ENCODE measurements around the gene ASTN2. TPM values are rescaled to one million over a fixed set of nuclear protein-coding genes. Genes with fewer than 3 reads are reported as not detected.

ASTN2 gene
- total and polyA plus RNA-seq, 2 donors (not counting 3 experiments of a cell fraction or from before 2014, with no cell fraction given): 1.0 to 1.9 TPM

GRCh38 chr9:116471944-116472506, 942.8 kb downstream of the ASTN2 start:
- Histone ChIP-seq H3K9ac (replicated peaks; ENCODE audit: extremely low read depth, insufficient read depth, low read length) (no peak overlapping the region), H2AFZ (ENCODE audit: low read depth, low read length) (no peak overlapping the region), H3K9me3 (replicated peaks; ENCODE audit: control insufficient read depth, insufficient read depth, low read length) (no peaks in the 10 kb centered on the region), H3K36me3 (ENCODE audit: control insufficient read depth in 2 of 2, extremely low read depth in 1 of 2, insufficient read depth in 2 of 2, low read length in 2 of 2) (no peaks in the 10 kb centered on the region), H3K4me1 (ENCODE audit: control insufficient read depth, extremely low read depth, insufficient read depth, low read length) (no peaks in the 10 kb centered on the region), H4K20me1 (replicated peaks; ENCODE audit: control insufficient read depth, extremely low read depth, insufficient read depth, low read length) (no peaks in the 10 kb centered on the region), H3K27me3 (ENCODE audit: control insufficient read depth in 2 of 2, insufficient read depth in 2 of 2, low read length in 2 of 2) (no peaks in the 10 kb centered on the region), H3K4me3 (replicated peaks in 1 of 3; ENCODE audit: insufficient read depth in 1 of 3, low read depth in 1 of 3, low read length in 3 of 3) (no peak overlapping the region), H3K79me2 (ENCODE audit: control insufficient read depth, insufficient read depth, low read length) (no peaks in the 10 kb centered on the region), H3K4me2 (ENCODE audit: insufficient read depth, low read length) (no peak overlapping the region), H3K9me1 (replicated peaks; ENCODE audit: control insufficient read depth, extremely low read depth, insufficient read depth, low read length) (no peaks in the 10 kb centered on the region), H3K27ac (ENCODE audit: insufficient read depth, low read depth, low read length) (no peak overlapping the region)
- intact Hi-C loops (cut with micrococcal nuclease) (no loop called here), dilution Hi-C loops (cut with MboI; ENCODE audit: extremely low pct_ligation_motif_present, low sequenced_read_pairs) (no loop called here)
- FAIRE-seq (no peak), DNase-seq (ENCODE audit: low read depth, low spot score) (no peak)
- no TSS peak for BruUV-seq (replicated peaks)
- ChIA-PET POLR2A (no interaction called here), CTCF (no interaction called here)
- TF ChIP-seq POLR2A (IDR thresholded peaks at IDR 0.05; ENCODE audit: low read depth, low read length) (no peak), FOS (IDR thresholded peaks at IDR 0.05; ENCODE audit: borderline replicate concordance, insufficient read depth, low read length) (no peak)

- TF ChIP-seq MAX (IDR thresholded peaks at IDR 0.05; ENCODE audit: insufficient read depth, insufficient read length) (no peak), POLR2AphosphoS5 (IDR thresholded peaks at IDR 0.05; ENCODE audit: insufficient read depth, low read depth, low read length) (no peak), EZH2 (IDR thresholded peaks at IDR 0.05; ENCODE audit: borderline replicate concordance, low read depth, low read length, severe bottlenecking) (no peak), GATA2 (IDR thresholded peaks at IDR 0.05; ENCODE audit: insufficient read depth, insufficient read length, low read depth, low read length) (no peak), FOS (IDR thresholded peaks at IDR 0.05; ENCODE audit: borderline replicate concordance, insufficient read depth, low read length) (no peak), POLR2A (IDR thresholded peaks at IDR 0.05; ENCODE audit: low read depth, low read length) (no peak), MYC (IDR thresholded peaks at IDR 0.05; ENCODE audit: low read depth, low read length) (no peak)
- DNase-seq (ENCODE audit: low read depth, low spot score) (peak; percentile 42), FAIRE-seq (no peak)
- no peak overlapping the region for H3K27ac ChIP-seq (ENCODE audit: insufficient read depth, low read depth, low read length)
- no peaks in the 10 kb centered on the region for H3K9me1 ChIP-seq (replicated peaks; ENCODE audit: control insufficient read depth, extremely low read depth, insufficient read depth, low read length)
- H3K4me1 ChIP-seq (ENCODE audit: control insufficient read depth, extremely low read depth, insufficient read depth, low read length): no peaks in the 10 kb centered on the region
- no peak overlapping the region for H2AFZ ChIP-seq (ENCODE audit: low read depth, low read length)
- no peaks in the 10 kb centered on the region for H3K36me3 ChIP-seq (ENCODE audit: control insufficient read depth in 2 of 2, extremely low read depth in 1 of 2, insufficient read depth in 2 of 2, low read length in 2 of 2)
- no peaks in the 10 kb centered on the region for H3K27me3 ChIP-seq (ENCODE audit: control insufficient read depth in 2 of 2, insufficient read depth in 2 of 2, low read length in 2 of 2)
- no peaks in the 10 kb centered on the region for H3K79me2 ChIP-seq (ENCODE audit: control insufficient read depth, insufficient read depth, low read length)
- no peak overlapping the region for H3K9ac ChIP-seq (replicated peaks; ENCODE audit: extremely low read depth, insufficient read depth, low read length)
- BruUV-seq (replicated peaks): no TSS peak
- no peaks in the 10 kb centered on the region for H3K9me3 ChIP-seq (replicated peaks; ENCODE audit: control insufficient read depth, insufficient read depth, low read length)
- intact Hi-C loops (cut with micrococcal nuclease) (no loop called here), dilution Hi-C loops (cut with MboI; ENCODE audit: extremely low pct_ligation_motif_present, low sequenced_read_pairs) (no loop called here)
- H4K20me1 ChIP-seq (replicated peaks; ENCODE audit: control insufficient read depth, extremely low read depth, insufficient read depth, low read length): no peaks in the 10 kb centered on the region
- POLR2A ChIA-PET: no interaction called here
- CTCF ChIA-PET: no interaction called here
- no peak overlapping the region for H3K4me3 ChIP-seq (replicated peaks in 1 of 3; ENCODE audit: insufficient read depth in 1 of 3, low read depth in 1 of 3, low read length in 3 of 3)
- H3K4me2 ChIP-seq (ENCODE audit: insufficient read depth, low read length): no peak overlapping the region
Measured at GRCh38 chr9:116471093-116471906, 943.6 kb downstream of the ASTN2 start.

Measured in endothelial cell of umbilical vein (primary cell).